GM21737 (cell line): ENCODE results near the gene CISH.

ENCODE experiments used
- ATAC-seq: cut with Tn5 transposase; IDR thresholded peaks from one replicate; pipeline ENCODE4 v1.9.1; 2021; ENCODE audit warnings: mild to moderate bottlenecking, moderate library complexity; ENCODE audit not compliant: unreplicated experiment

The CISH gene

GRCh38 chr3:50615190-50615589, 3.6 kb upstream of the CISH start:
- ATAC-seq = no peak

GRCh38 chr3:50612970-50613846, 1.6 kb upstream of the CISH start:
- ATAC-seq = no peak

- ATAC-seq = no peak
Observed at GRCh38 chr3:50612234-50612882, 784 bp upstream of the CISH start.

- no peak for ATAC-seq
Observed at GRCh38 chr3:50610992-50611463, 546 bp downstream of the CISH start.

- ATAC-seq = no peak
Observed at GRCh38 chr3:50610181-50610971, 1.2 kb downstream of the CISH start.

GRCh38 chr3:50609763-50610085, 1.9 kb downstream of the CISH start:
- no peak for ATAC-seq

- no peak for ATAC-seq
Observed at GRCh38 chr3:50609071-50609762, 2.4 kb downstream of the CISH start.

GRCh38 chr3:50608278-50608677, 3.3 kb downstream of the CISH start:
- no peak for ATAC-seq

- ATAC-seq = no peak
Observed at GRCh38 chr3:50607271-50608091, 4.1 kb downstream of the CISH start.

- no peak for ATAC-seq
Observed at GRCh38 chr3:50606596-50606995, 5.0 kb downstream of the CISH start.

- no peak for ATAC-seq
Observed at GRCh38 chr3:50605901-50606326, 5.7 kb downstream of the CISH start.

- no peak for ATAC-seq
Observed at GRCh38 chr3:50604628-50605588, 6.7 kb downstream of the CISH start.

- ATAC-seq = no peak
Observed at GRCh38 chr3:50604110-50604621, 7.4 kb downstream of the CISH start.

GRCh38 chr3:50603261-50604109, 8.1 kb downstream of the CISH start:
- no peak for ATAC-seq

- no peak for ATAC-seq
Observed at GRCh38 chr3:50602595-50603191, 8.9 kb downstream of the CISH start.

- ATAC-seq = peak; percentile 69
Observed at GRCh38 chr3:50600841-50601591, 10.6 kb downstream of the CISH start.
